CD4-positive, alpha-beta T cell treated with Interleukin-6 for 4 hours (primary cell): ENCODE measurements around the gene UROD.
"Not testable (repeated sequence)": the region's sequence is repeated elsewhere in the genome, so short reads cannot be mapped to it uniquely, and the experiment has no call there.

Source experiments
- DNase-seq: peaks from one replicate; pipeline ENCODE4 v3.0.0-alpha.2; 2020; ENCODE audit warnings: mixed read lengths

UROD gene

DNA sequence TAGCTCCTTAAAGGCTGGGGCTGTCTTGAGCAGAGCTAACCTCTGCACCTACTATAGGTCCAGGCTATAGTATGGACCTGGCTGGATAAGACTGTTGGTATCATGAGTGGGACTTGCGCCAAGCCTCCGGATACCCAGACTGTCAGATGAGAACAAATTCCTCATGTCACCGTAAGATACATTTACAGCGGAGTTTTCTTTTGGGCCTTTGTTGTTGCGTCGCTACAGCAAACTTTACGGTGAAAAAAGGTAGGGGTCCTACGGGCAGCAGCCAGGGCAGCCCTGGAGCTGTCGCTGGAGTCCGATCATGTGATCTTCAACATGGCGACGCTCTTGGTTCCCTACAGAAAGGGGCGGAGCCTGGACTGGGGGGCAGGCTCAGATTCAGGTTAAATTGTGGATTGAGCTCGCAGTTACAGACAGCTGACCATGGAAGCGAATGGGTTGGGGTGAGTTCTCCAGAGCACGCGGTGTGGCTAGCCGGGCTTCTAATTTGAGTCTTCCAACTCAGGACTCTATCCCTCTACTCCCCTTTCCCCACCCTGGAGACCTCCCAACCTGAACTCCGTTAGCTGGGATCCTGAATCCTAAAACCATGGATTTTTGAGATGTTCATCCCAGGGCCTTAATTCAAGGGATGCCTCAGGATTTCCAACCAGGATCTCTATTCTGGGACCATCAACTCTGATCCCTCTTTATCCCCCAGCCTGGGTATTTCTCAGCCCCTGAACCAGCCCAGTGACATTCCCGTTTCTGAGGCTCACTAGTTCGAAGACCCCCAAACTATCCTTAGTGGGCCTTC is at the start of gene UROD:
TSS of gene UROD (plus strand) at position 418 of the 802 bp plus-strand sequence. CDS start at position 430, 12 bp downstream.
- DNase-seq, result peak; percentile 91

- no peak for DNase-seq
Observed at GRCh38 chr1:44962729-44963128, 49.3 kb upstream of the UROD start.

DNA sequence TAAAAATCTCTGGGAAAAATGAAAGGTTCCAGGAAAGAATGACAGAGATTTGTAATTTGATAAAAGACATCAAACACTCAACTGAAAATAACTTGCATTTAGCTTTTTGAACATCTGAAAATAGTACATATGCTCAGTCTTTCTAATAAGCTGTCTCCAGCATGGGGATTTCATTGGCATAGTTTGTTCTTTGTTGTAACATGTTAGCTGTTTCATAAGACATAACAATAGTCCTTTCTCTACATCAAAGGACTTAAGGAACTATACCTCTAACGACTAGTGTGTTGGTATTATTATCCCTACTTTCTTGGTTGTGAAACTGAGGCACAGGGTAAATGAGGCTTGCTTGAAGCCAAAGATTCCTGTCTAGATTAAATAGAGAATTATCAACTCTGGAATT is 47.7 kb upstream of the UROD start:
- no peak for DNase-seq

GRCh38 chr1:44970317-44970716 is 41.7 kb upstream of the UROD start:
- no peak for DNase-seq

DNA sequence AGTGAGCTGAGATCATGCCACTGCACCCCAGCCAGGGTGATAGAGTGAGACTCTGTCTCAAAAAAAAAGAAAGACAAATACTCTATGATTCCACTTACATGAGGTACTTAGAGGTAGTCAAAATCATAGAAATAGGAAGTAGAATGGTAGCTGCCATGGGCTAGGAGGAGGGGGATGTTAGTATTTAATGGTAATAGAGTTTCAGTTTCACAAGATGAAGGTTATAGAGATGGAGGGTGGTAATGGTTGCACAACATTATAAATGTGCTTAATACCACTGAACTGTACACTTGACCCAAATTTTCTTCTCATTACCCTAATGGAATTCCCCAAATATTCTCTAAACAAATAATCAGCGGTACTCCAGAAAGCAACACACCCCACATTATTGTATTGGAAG is 38.4 kb upstream of the UROD start:
- DNase-seq, result no peak

- DNase-seq, result no peak
Observed at GRCh38 chr1:44976252-44976651, 35.8 kb upstream of the UROD start.

DNA sequence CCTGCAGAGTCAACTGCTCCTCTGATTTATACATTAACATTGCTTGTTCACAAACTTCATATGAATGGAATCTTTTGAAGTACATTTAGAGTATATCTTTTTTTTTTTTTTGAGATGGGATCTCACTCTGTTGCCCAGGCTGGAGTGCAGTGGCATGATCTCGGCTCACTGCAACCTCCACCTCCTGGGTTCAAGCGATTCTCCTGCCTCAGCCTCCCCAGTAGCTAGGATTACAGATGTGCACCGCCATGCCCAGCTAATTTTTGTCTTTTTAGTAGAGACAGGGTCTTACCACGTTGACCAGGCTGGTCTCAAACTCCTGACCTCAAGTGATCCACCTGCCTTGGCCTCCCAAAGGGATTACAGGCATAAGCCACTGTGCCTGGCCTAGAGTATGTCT is 34.7 kb upstream of the UROD start:
- not testable (repeated sequence) for DNase-seq

GRCh38 chr1:44985747-44986359 is 26.2 kb upstream of the UROD start:
- no peak for DNase-seq

DNA sequence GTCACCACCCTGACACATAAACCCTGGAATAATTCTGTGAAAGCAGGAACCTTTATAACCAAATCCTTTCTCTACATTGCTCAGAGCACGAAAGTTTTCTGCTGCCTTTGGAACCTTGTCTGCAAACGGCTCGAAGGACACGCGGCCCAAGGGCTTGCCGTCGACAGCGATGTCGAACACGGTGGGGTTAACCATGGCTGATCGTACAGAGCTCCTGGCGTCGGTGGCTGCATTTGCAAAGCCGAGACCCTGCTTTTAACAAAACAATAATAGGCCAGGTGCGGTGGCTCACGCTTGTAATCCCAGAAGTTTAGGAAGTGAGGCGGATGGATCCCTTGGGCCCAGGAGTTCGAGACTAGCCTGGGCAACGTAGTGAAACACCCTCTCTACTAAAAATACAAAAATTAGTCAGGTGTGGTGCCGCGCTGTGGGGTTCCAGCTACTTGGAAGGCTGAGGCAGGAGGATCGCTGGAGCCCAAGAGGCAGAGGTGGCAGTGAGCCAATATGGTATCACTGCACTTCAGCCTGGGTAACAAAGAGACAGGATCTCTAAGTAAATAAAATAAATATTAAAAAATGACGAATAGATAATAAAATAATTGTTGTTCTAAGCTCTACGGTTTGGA is 23.4 kb upstream of the UROD start:
- no peak for DNase-seq

- no peak for DNase-seq
Observed at GRCh38 chr1:44994309-44994898, 17.6 kb upstream of the UROD start.

GRCh38 chr1:44995467-44996238 is 16.4 kb upstream of the UROD start:
- DNase-seq, result no peak

DNA sequence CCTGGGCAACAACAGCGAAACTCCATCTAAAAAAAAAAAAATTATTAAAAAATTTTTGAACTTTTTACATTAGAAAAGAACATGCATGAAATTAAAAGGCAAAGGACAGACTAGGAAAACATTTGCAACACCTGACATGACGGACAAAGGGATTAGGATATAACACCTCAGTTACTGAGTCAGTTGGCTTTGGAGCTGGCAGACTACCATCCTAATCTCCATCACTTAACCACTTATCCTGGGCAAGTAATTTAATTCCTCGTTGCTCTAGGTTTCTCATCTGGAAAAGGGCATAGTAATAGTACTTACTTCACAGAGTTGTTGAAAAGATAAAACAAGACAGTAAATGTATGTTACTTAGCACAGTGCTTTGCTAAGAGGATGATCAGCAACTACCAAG is 12.8 kb upstream of the UROD start:
- no peak for DNase-seq

GRCh38 chr1:45001011-45001481 is 11.0 kb upstream of the UROD start:
- no peak for DNase-seq

DNA sequence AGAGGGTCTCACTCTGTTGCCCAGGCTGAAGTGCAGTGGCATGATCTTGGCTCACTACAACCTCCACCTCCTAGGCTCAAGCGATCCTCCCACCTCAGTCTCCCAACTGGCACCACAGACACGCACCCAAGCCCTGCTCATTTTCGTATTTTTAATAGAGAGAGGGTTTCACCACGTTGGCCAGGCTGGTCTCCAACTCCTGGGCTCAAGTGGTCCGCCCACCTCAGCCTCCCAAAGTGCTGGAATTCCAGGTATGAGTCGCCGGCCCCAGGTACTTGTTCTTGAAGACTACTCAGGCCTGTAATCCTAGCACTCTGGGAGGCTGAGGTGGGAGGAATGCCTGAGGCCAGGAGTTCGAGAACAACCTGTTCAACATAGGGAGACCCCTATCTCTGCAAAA is 10.5 kb upstream of the UROD start:
- DNase-seq, result not testable (repeated sequence)

GRCh38 chr1:45002650-45003645 is 9.1 kb upstream of the UROD start:
- no peak for DNase-seq

GRCh38 chr1:45003741-45004140 is 8.3 kb upstream of the UROD start:
- DNase-seq, result no peak

GRCh38 chr1:45004281-45004920 is 7.7 kb upstream of the UROD start:
- no peak for DNase-seq

DNA sequence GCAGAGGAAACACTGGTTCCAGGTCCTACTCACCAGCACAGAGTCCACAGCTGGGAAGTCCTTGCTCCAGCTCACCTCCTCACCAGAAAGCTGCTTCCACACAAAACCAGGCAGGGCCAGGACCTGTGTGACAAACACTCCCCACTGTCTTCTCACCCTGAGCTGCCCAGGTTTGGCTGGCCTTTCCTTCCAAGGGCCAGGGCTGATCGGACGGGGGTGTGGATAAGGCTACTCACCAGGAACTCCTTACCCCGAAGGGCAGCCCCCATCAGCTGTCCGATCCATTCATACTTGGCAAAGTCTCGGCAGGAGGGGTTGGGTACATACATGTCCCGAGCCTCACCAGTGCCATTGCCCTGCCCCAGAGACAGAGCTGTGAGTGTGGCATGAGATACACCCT is 6.3 kb upstream of the UROD start:
- no peak for DNase-seq

DNA sequence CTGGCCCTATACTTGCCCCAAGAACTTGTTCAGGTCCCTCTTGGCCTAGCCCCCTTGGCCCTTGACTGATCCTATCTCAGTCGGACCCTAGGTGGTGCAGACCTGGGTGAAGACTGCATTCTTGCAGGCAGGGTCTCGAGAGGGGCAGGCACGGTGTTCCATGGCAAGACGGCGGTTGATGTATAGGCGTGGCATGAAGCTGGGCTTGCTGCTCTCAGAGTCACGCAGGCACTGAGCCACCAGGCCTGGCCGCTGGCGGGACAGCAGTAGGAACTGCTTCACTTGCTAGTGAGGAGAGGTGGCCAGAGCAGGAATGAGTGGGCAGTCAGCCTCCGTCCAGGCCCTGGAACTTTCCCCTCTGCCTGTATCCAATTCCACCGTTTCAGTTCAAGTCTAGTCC is 4.7 kb upstream of the UROD start:
- DNase-seq, result no peak

DNA sequence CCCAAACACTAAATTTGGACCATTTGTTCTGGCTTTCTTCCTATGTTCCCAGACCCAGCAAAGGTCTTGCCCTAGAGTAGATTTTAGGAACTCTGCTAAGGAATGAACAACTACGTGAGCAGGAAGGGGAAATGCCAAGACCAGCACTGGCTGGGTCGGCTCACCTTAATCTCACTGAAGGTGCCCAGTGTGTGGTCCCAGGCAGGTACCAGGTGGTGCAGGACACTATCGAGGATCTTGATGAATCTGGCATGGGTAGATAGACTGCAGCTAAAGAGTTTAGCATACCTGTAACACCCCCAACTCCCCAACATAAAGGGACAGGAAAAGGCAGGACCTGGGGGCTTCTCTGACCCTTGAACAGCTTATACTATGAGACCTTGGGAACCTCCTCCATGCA is 4.0 kb upstream of the UROD start:
- no peak for DNase-seq

DNA sequence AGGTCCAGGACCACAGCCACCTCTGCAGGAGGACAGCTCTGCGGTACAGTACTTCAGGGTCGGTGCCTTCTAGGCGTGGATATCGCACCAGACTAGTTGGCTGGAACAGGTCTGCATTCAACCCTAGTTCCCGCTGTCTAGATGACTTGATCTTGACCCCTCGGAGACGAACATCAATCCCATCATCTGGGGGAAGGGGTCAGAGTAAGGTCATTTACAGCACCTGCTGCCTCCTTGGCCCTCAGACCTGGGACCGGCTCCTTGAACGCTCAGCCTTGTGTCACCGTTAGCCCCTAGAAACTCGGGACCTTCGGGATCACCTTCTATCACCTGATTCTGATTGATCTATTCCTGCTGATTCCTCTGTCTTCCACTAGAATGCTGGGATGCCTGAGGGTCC is 3.5 kb upstream of the UROD start:
- DNase-seq, result no peak
